HG03457 (cell line): ENCODE data around the gene MYO15A.
"Not testable (repeated sequence)": the region's sequence is repeated elsewhere in the genome, so short reads cannot be mapped to it uniquely, and the experiment has no call there.

ENCODE experiments used
- ATAC-seq: cut with Tn5 transposase; IDR thresholded peaks from one replicate; pipeline ENCODE4 v1.9.1; 2021; ENCODE audit warnings: moderate number of reproducible peaks; ENCODE audit not compliant: unreplicated experiment

Gene MYO15A

GRCh38 chr17:18208092-18208491 is 99.5 kb downstream of the MYO15A start:
- ATAC-seq = no peak

GRCh38 chr17:18213666-18214270 is 105.2 kb downstream of the MYO15A start:
- ATAC-seq = no peak

GRCh38 chr17:18216906-18217305 is 108.3 kb downstream of the MYO15A start:
- ATAC-seq = not testable (repeated sequence)

GRCh38 chr17:18217412-18218015 is 109.0 kb downstream of the MYO15A start:
- ATAC-seq = no peak

GRCh38 chr17:18218756-18219415 is 110.3 kb downstream of the MYO15A start:
- ATAC-seq = no peak

GRCh38 chr17:18224053-18224386 is 115.5 kb downstream of the MYO15A start:
- ATAC-seq = no peak

GRCh38 chr17:18224387-18225120 is 116.0 kb downstream of the MYO15A start:
- ATAC-seq = no peak

- ATAC-seq = peak; percentile 70
Measured at GRCh38 chr17:18225121-18225641, 116.6 kb downstream of the MYO15A start, which contains the start of gene LLGL1. Gene LLGL1, plus strand, starts transcription at chr17:18225635. Its CDS starts 48 bp downstream, at chr17:18225683.

GRCh38 chr17:18225642-18226283 is 117.2 kb downstream of the MYO15A start:
- no peak for ATAC-seq

- ATAC-seq = no peak
Measured at GRCh38 chr17:18226284-18226945, 117.9 kb downstream of the MYO15A start.

- no peak for ATAC-seq
Measured at GRCh38 chr17:18227635-18228034, 119.1 kb downstream of the MYO15A start.

- no peak for ATAC-seq
Measured at GRCh38 chr17:18228176-18228682, 119.7 kb downstream of the MYO15A start.

GRCh38 chr17:18229254-18229653 is 120.7 kb downstream of the MYO15A start:
- ATAC-seq = no peak
